ENCODE measurements around the gene MAP2K1. TPM values are rescaled to one million over a fixed set of nuclear protein-coding genes. Genes with fewer than 3 reads are reported as not detected.

MAP2K1 gene
- total RNA-seq, 1 donor from 2014 or later: 66.5 TPM

GRCh38 chr15:66504563-66505429 lies 118.1 kb downstream of the MAP2K1 start, which contains the start of the genes RPL4 and ZWILCH:
TSS of gene RPL4 (minus strand) at chr15:66504855. CDS start at chr15:66504790, 65 bp downstream.
TSS of gene ZWILCH (plus strand) at chr15:66505326. CDS start at chr15:66505339, 13 bp downstream.
- Histone ChIP-seq H2AFZ (ENCODE audit: low read depth, low read length) (peak within 1 kb of the TSS; percentile 64), H4K20me1 (ENCODE audit: insufficient read depth, low read length) (peaks cover 46% of the 10 kb centered on the region), H3K27me3 (ENCODE audit: insufficient read depth, low read length) (no peaks in the 10 kb centered on the region), H3K79me2 (ENCODE audit: insufficient read depth, low read length) (peaks cover 86% of the 10 kb centered on the region), H3K9ac (ENCODE audit: low read length) (peak within 1 kb of the TSS; percentile 95), H3K9me3 (ENCODE audit: insufficient read depth, low read depth, low read length) (no peaks in the 10 kb centered on the region), H3K27ac (ENCODE audit: low read depth, low read length) (peak within 1 kb of the TSS; percentile 89), H3K36me3 (ENCODE audit: insufficient read depth, low read length) (peaks cover 37% of the 10 kb centered on the region), H3K4me3 (ENCODE audit: insufficient read depth, low read depth, low read length) (peak within 1 kb of the TSS; percentile 97), H3K4me1 (ENCODE audit: insufficient read depth, low read length) (peaks cover 18% of the 10 kb centered on the region), H3K4me2 (ENCODE audit: low read length) (peak within 1 kb of the TSS; percentile 95)
- TF ChIP-seq CTCF (IDR thresholded peaks at IDR 0.05; ENCODE audit: insufficient read depth, low read depth, low read length) (no peak), EZH2 (IDR thresholded peaks at IDR 0.05; ENCODE audit: insufficient read depth, low read length) (no peak)
- DNase-seq (ENCODE audit: low read depth): peak; percentile 85
- FAIRE-seq: peak; percentile 9
- Mint-ChIP-seq H3K27ac (ENCODE audit: unreplicated experiment) (peak within 1 kb of the TSS; percentile 100), H3K4me1 (ENCODE audit: low read depth, unreplicated experiment) (peaks cover 23% of the 10 kb centered on the region), H3K36me3 (ENCODE audit: low read depth, unreplicated experiment) (peaks cover 13% of the 10 kb centered on the region), H3K27me3 (ENCODE audit: low read depth, unreplicated experiment) (no peaks in the 10 kb centered on the region), H3K9me3 (ENCODE audit: unreplicated experiment) (no peaks in the 10 kb centered on the region), H3K4me3 (ENCODE audit: unreplicated experiment) (peak within 1 kb of the TSS; percentile 97)

- H3K27ac Mint-ChIP-seq (ENCODE audit: unreplicated experiment): peak overlapping the region; percentile 100
- peaks cover 18% of the 10 kb centered on the region for H3K4me1 Mint-ChIP-seq (ENCODE audit: low read depth, unreplicated experiment)
- Histone ChIP-seq H3K27me3 (ENCODE audit: insufficient read depth, low read length) (no peaks in the 10 kb centered on the region), H2AFZ (ENCODE audit: low read depth, low read length) (peak overlapping the region; percentile 64), H3K9me3 (ENCODE audit: insufficient read depth, low read depth, low read length) (no peaks in the 10 kb centered on the region), H4K20me1 (ENCODE audit: insufficient read depth, low read length) (peaks cover 39% of the 10 kb centered on the region), H3K9ac (ENCODE audit: low read length) (peak overlapping the region; percentile 95), H3K79me2 (ENCODE audit: insufficient read depth, low read length) (peaks cover 82% of the 10 kb centered on the region), H3K4me1 (ENCODE audit: insufficient read depth, low read length) (peaks cover 18% of the 10 kb centered on the region), H3K27ac (ENCODE audit: low read depth, low read length) (peak overlapping the region; percentile 89), H3K4me2 (ENCODE audit: low read length) (peak overlapping the region; percentile 95), H3K36me3 (ENCODE audit: insufficient read depth, low read length) (peaks cover 32% of the 10 kb centered on the region), H3K4me3 (ENCODE audit: insufficient read depth, low read depth, low read length) (peak overlapping the region; percentile 97)
- no peaks in the 10 kb centered on the region for H3K9me3 Mint-ChIP-seq (ENCODE audit: unreplicated experiment)
- peaks cover 10% of the 10 kb centered on the region for H3K36me3 Mint-ChIP-seq (ENCODE audit: low read depth, unreplicated experiment)
- peak overlapping the region; percentile 97 for H3K4me3 Mint-ChIP-seq (ENCODE audit: unreplicated experiment)
- no peak for TF ChIP-seq EZH2 (IDR thresholded peaks at IDR 0.05; ENCODE audit: insufficient read depth, low read length)
- TF ChIP-seq CTCF (IDR thresholded peaks at IDR 0.05; ENCODE audit: insufficient read depth, low read depth, low read length): no peak
- peak; percentile 55 for DNase-seq (ENCODE audit: low read depth)
- no peak for FAIRE-seq
- H3K27me3 Mint-ChIP-seq (ENCODE audit: low read depth, unreplicated experiment): no peaks in the 10 kb centered on the region
Observed at GRCh38 chr15:66505430-66505811, 118.7 kb downstream of the MAP2K1 start.
